Esophagus squamous epithelium (tissue), 4 donors: ENCODE measurements around the gene CSMD2.

Experiments
- CTCF ChIP-seq, 6 experiments: fragments of 450-650 bp in 4 of 6; fragments of 200-600 bp in 2 of 6; sonication (generic) in 2 of 6; IDR thresholded peaks; one replicate each; pipeline ENCODE4 v1.5.1; 2016 to 2019; ENCODE audit warnings: antibody characterized with exemption in 6 of 6, mild to moderate bottlenecking in 4 of 6, moderate library complexity in 4 of 6
- POLR2A ChIP-seq, 4 donors: fragments of 450-650 bp; IDR thresholded peaks; one replicate each; pipeline ENCODE4 v1.6.1; 2017; ENCODE audit warnings: antibody characterized with exemption in 4 of 4, mild to moderate bottlenecking in 4 of 4, moderate library complexity in 3 of 4

GRCh38 chr1:33494929-33495328 lies 670.1 kb downstream of the CSMD2 start:
- TF ChIP-seq CTCF (IDR thresholded peaks at IDR 0.05) (no peak), POLR2A (IDR thresholded peaks at IDR 0.05) (no peak)
